ENCODE data around the gene TCF3. TPM values are rescaled to one million over a fixed set of nuclear protein-coding genes. Genes with fewer than 3 reads are reported as not detected.

The TCF3 gene
- total and polyA plus RNA-seq, 9 donors = 17.0 to 85.3 (median 60.7) TPM

- DNase-seq = peak in 1 of 5 donors; percentile 12
- intact Hi-C loops (cut with DNase I) = no loop called here
- H3K27ac ChIP-seq = no peak overlapping the region
- no peaks in the 10 kb centered on the region for H3K27me3 ChIP-seq
- no peaks in the 10 kb centered on the region for H3K36me3 ChIP-seq
- no peak overlapping the region for H3K4me3 ChIP-seq
- peaks cover under 1% of the 10 kb centered on the region for H3K4me1 ChIP-seq (ENCODE audit: insufficient read depth)
- no peaks in the 10 kb centered on the region for H3K9me3 ChIP-seq
- TF ChIP-seq CTCF (IDR thresholded peaks at IDR 0.05) (no peak), EP300 (IDR thresholded peaks at IDR 0.05) (no peak), POLR2A (IDR thresholded peaks at IDR 0.05) (no peak)
- WGBS, 3 donors = 90 to 93% (median 91%) methylated on average over 12 of the region's 12 CpGs
Observed at GRCh38 chr19:1571358-1571757, 81.1 kb downstream of the TCF3 start.

- H3K4me3 ChIP-seq = no peak overlapping the region
- H3K27ac ChIP-seq = no peak overlapping the region
- TF ChIP-seq CTCF (IDR thresholded peaks at IDR 0.05) = no peak
- TF ChIP-seq POLR2A (IDR thresholded peaks at IDR 0.05) = no peak
- TF ChIP-seq EP300 (IDR thresholded peaks at IDR 0.05) = no peak
- peaks cover 5% of the 10 kb centered on the region for H3K4me1 ChIP-seq (ENCODE audit: insufficient read depth)
- no peaks in the 10 kb centered on the region for H3K9me3 ChIP-seq
- intact Hi-C loops (cut with DNase I) = no loop called here
- H3K36me3 ChIP-seq = no peaks in the 10 kb centered on the region
- peak in 1 of 5 donors; percentile 16 for DNase-seq
- WGBS, 3 donors = 92 to 96% (median 95%) methylated on average over 13 of the region's 13 CpGs
- H3K27me3 ChIP-seq = no peaks in the 10 kb centered on the region
Observed at GRCh38 chr19:1570836-1571235, 81.6 kb downstream of the TCF3 start.

GRCh38 chr19:1569997-1570396 is 82.4 kb downstream of the TCF3 start:
- H3K4me1 ChIP-seq (ENCODE audit: insufficient read depth) = peaks cover 6% of the 10 kb centered on the region
- intact Hi-C loops (cut with DNase I) = no loop called here
- 86 to 90% (median 88%) methylated on average over 4 of the region's 4 CpGs for WGBS, 3 donors

GRCh38 chr19:1568320-1569019 is 83.9 kb downstream of the TCF3 start, which contains the start of gene MEX3D:
Gene MEX3D, minus strand, starts transcription at chr19:1568325. Its CDS starts 267 bp downstream, at chr19:1568058.
- peak within 1 kb of the TSS; percentile 87 to 90 for H3K27ac ChIP-seq
- 5 to 15% (median 9%) methylated on average over 27 to 63 of the region's 63 CpGs for WGBS, 3 donors
- intact Hi-C loops (cut with DNase I) = no loop called here
- no peaks in the 10 kb centered on the region for H3K36me3 ChIP-seq
- H3K4me3 ChIP-seq = peak within 1 kb of the TSS; percentile 72
- TF ChIP-seq POLR2A (IDR thresholded peaks at IDR 0.05) (no peak), EP300 (IDR thresholded peaks at IDR 0.05) (no peak), CTCF (IDR thresholded peaks at IDR 0.05) (no peak)
- H3K9me3 ChIP-seq = no peaks in the 10 kb centered on the region
- peaks cover 6% of the 10 kb centered on the region for H3K4me1 ChIP-seq (ENCODE audit: insufficient read depth)
- DNase-seq = peak; percentile 71 to 87 (median 84)
- H3K27me3 ChIP-seq = no peaks in the 10 kb centered on the region

More at GRCh38 chr19:1569997-1570396, 82.4 kb downstream of the TCF3 start:
- no peaks in the 10 kb centered on the region for H3K9me3 ChIP-seq
- DNase-seq = no peak
- H3K36me3 ChIP-seq = no peaks in the 10 kb centered on the region
- H3K27ac ChIP-seq = no peak overlapping the region
- H3K27me3 ChIP-seq = no peaks in the 10 kb centered on the region
- TF ChIP-seq POLR2A (IDR thresholded peaks at IDR 0.05) = no peak
- no peak for TF ChIP-seq CTCF (IDR thresholded peaks at IDR 0.05)
- TF ChIP-seq EP300 (IDR thresholded peaks at IDR 0.05) = no peak
- H3K4me3 ChIP-seq = no peak overlapping the region
